Measurements from ENCODE around the gene MRPL3.

The MRPL3 gene

GRCh38 chr3:131535596-131535995, 32.8 kb upstream of the MRPL3 start:
- DNase-seq, result no peak
- H3F3A ChIP-seq (ENCODE audit: insufficient read depth, low read length), result no peaks in the 10 kb centered on the region
- H3K9ac ChIP-seq (ENCODE audit: low read length), result no peak overlapping the region
- TF ChIP-seq CTCF (IDR thresholded peaks at IDR 0.05; ENCODE audit: low read length) (no peak), EZH2phosphoT487 (IDR thresholded peaks at IDR 0.05; ENCODE audit: low read length) (no peak), EZH2 (optimal IDR thresholded peaks at IDR 0.05; ENCODE audit: low read depth, low read length) (no peak)
- no peaks in the 10 kb centered on the region for H3K27me3 ChIP-seq (replicated peaks; ENCODE audit: insufficient read depth, low read length)
- no peaks in the 10 kb centered on the region for H4K20me1 ChIP-seq (ENCODE audit: insufficient read depth, low read length)
- H3K27ac ChIP-seq (ENCODE audit: low read length), result no peak overlapping the region
- no peaks in the 10 kb centered on the region for H3K9me3 ChIP-seq (replicated peaks; ENCODE audit: insufficient read depth, low read length)
- H2AFZ ChIP-seq (ENCODE audit: low read length), result no peak overlapping the region
- no peaks in the 10 kb centered on the region for H3K36me3 ChIP-seq (replicated peaks; ENCODE audit: insufficient read depth, low read length)
- no peak overlapping the region for H3K4me2 ChIP-seq (ENCODE audit: low read depth, low read length)
- H3K9me2 ChIP-seq (replicated peaks; ENCODE audit: insufficient read depth, low read length), result no peaks in the 10 kb centered on the region
- no peaks in the 10 kb centered on the region for H3K4me1 ChIP-seq (ENCODE audit: low read length)
- H3K79me2 ChIP-seq (ENCODE audit: low read length), result no peaks in the 10 kb centered on the region
- no peak overlapping the region for H3K4me3 ChIP-seq (ENCODE audit: low read length)

DNA sequence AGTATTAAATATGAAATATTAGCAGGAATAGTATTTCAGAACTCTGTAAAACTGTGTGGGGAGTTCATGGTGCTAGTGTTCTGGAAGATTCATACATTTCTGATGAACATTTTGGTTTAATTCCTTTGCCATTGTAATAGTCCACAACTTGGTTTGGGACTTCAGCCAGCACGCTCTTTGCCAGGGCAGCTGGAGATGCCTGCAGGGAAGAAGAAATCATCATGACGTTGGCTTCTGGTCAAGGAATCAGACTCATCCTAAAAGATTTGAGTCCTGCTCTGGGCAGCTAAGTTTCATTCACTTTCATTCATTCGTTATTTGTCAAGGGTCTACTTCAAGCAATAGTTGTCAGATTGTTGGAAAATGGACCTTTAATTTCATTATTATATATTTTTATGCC, 32.4 kb upstream of the MRPL3 start:
- Histone ChIP-seq H3K79me2 (ENCODE audit: low read length) (no peaks in the 10 kb centered on the region), H3K27ac (ENCODE audit: low read length) (no peak overlapping the region), H3K4me2 (ENCODE audit: low read depth, low read length) (no peak overlapping the region), H3F3A (ENCODE audit: insufficient read depth, low read length) (no peaks in the 10 kb centered on the region), H3K27me3 (replicated peaks; ENCODE audit: insufficient read depth, low read length) (no peaks in the 10 kb centered on the region), H3K9me2 (replicated peaks; ENCODE audit: insufficient read depth, low read length) (no peaks in the 10 kb centered on the region), H3K9me3 (replicated peaks; ENCODE audit: insufficient read depth, low read length) (no peaks in the 10 kb centered on the region), H3K4me3 (ENCODE audit: low read length) (no peak overlapping the region), H3K4me1 (ENCODE audit: low read length) (no peaks in the 10 kb centered on the region), H4K20me1 (ENCODE audit: insufficient read depth, low read length) (no peaks in the 10 kb centered on the region), H3K36me3 (replicated peaks; ENCODE audit: insufficient read depth, low read length) (no peaks in the 10 kb centered on the region), H3K9ac (ENCODE audit: low read length) (no peak overlapping the region), H2AFZ (ENCODE audit: low read length) (no peak overlapping the region)
- DNase-seq, result no peak
- TF ChIP-seq CTCF (IDR thresholded peaks at IDR 0.05; ENCODE audit: low read length), result no peak
- TF ChIP-seq EZH2phosphoT487 (IDR thresholded peaks at IDR 0.05; ENCODE audit: low read length), result no peak
- no peak for TF ChIP-seq EZH2 (optimal IDR thresholded peaks at IDR 0.05; ENCODE audit: low read depth, low read length)

- Histone ChIP-seq H3K9me3 (replicated peaks; ENCODE audit: insufficient read depth, low read length) (no peaks in the 10 kb centered on the region), H3K36me3 (replicated peaks; ENCODE audit: insufficient read depth, low read length) (no peaks in the 10 kb centered on the region), H3K9ac (ENCODE audit: low read length) (no peak overlapping the region), H3F3A (ENCODE audit: insufficient read depth, low read length) (no peaks in the 10 kb centered on the region), H3K27me3 (replicated peaks; ENCODE audit: insufficient read depth, low read length) (no peaks in the 10 kb centered on the region), H3K4me2 (ENCODE audit: low read depth, low read length) (no peak overlapping the region), H3K9me2 (replicated peaks; ENCODE audit: insufficient read depth, low read length) (no peaks in the 10 kb centered on the region), H3K4me1 (ENCODE audit: low read length) (no peaks in the 10 kb centered on the region), H3K4me3 (ENCODE audit: low read length) (no peak overlapping the region), H3K79me2 (ENCODE audit: low read length) (no peaks in the 10 kb centered on the region), H2AFZ (ENCODE audit: low read length) (no peak overlapping the region), H3K27ac (ENCODE audit: low read length) (no peak overlapping the region), H4K20me1 (ENCODE audit: insufficient read depth, low read length) (no peaks in the 10 kb centered on the region)
- TF ChIP-seq EZH2 (optimal IDR thresholded peaks at IDR 0.05; ENCODE audit: low read depth, low read length), result no peak
- TF ChIP-seq EZH2phosphoT487 (IDR thresholded peaks at IDR 0.05; ENCODE audit: low read length), result no peak
- TF ChIP-seq CTCF (IDR thresholded peaks at IDR 0.05; ENCODE audit: low read length), result no peak
- no peak for DNase-seq
Measured at GRCh38 chr3:131532645-131533044, 29.9 kb upstream of the MRPL3 start.
